ENCODE measurements around the gene CHD5. TPM values are rescaled to one million over a fixed set of nuclear protein-coding genes. Genes with fewer than 3 reads are reported as not detected.

The CHD5 gene
- polyA plus RNA-seq, 1 donor from 2014 or later, result 22.0 TPM

DNA sequence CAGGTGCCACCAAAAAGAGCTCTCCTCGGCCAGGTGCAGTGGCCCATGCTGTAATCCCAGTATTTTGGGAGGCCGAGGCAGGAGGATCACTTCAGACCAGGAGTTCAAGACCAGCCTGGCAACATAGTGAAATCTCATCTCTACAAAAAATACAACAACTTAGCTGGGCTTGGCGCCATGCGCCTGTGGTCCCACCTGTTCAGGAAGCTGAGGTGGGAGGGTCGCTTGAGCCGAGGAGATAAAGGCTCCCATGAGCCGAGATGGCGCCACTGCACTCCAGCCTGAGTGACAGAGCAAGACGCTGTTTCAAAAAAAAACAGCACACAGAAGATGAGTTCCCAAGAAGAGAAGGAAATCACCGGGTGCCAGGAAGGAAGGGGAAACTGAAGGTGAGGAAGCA lies 67.0 kb downstream of the CHD5 start:
- Histone ChIP-seq H3K9me2 (ENCODE audit: insufficient read depth, low read length) (no peaks in the 10 kb centered on the region), H2AFZ (ENCODE audit: low read depth, low read length) (no peak overlapping the region), H3K79me2 (replicated peaks; ENCODE audit: insufficient read depth, low read length) (no peaks in the 10 kb centered on the region), H3K9ac (ENCODE audit: low read length) (no peak overlapping the region), H3K27me3 (ENCODE audit: insufficient read depth, low read depth, low read length) (no peaks in the 10 kb centered on the region), H3F3A (ENCODE audit: insufficient read depth, low read length, poor library complexity, severe bottlenecking) (no peaks in the 10 kb centered on the region), H3K4me3 (ENCODE audit: low read length) (no peak overlapping the region), H4K20me1 (ENCODE audit: insufficient read depth) (no peaks in the 10 kb centered on the region), H3K4me2 (ENCODE audit: low read length) (no peak overlapping the region), H3K36me3 (ENCODE audit: insufficient read depth, low read length) (no peaks in the 10 kb centered on the region), H3K27ac (ENCODE audit: low read length) (no peak overlapping the region), H3K9me3 (ENCODE audit: low read length) (no peaks in the 10 kb centered on the region)
- TF ChIP-seq, protein P1, sequence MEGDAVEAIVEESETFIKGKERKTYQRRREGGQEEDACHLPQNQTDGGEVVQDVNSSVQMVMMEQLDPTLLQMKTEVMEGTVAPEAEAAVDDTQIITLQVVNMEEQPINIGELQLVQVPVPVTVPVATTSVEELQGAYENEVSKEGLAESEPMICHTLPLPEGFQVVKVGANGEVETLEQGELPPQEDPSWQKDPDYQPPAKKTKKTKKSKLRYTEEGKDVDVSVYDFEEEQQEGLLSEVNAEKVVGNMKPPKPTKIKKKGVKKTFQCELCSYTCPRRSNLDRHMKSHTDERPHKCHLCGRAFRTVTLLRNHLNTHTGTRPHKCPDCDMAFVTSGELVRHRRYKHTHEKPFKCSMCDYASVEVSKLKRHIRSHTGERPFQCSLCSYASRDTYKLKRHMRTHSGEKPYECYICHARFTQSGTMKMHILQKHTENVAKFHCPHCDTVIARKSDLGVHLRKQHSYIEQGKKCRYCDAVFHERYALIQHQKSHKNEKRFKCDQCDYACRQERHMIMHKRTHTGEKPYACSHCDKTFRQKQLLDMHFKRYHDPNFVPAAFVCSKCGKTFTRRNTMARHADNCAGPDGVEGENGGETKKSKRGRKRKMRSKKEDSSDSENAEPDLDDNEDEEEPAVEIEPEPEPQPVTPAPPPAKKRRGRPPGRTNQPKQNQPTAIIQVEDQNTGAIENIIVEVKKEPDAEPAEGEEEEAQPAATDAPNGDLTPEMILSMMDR (IDR thresholded peaks at IDR 0.05; ENCODE audit: poor library complexity, severe bottlenecking), result no peak
- TF ChIP-seq MXI1 (conservative IDR thresholded peaks at IDR 0.05; ENCODE audit: poor library complexity, severe bottlenecking) (no peak), TAF1 (IDR thresholded peaks at IDR 0.05; ENCODE audit: low read depth) (no peak), EZH2 (IDR thresholded peaks at IDR 0.05; ENCODE audit: borderline replicate concordance, insufficient read depth, low read length, poor library complexity, severe bottlenecking) (no peak), RAD21 (conservative IDR thresholded peaks at IDR 0.05) (no peak), POLR2AphosphoS5 (IDR thresholded peaks at IDR 0.05) (no peak), SMC3 (conservative IDR thresholded peaks at IDR 0.05; ENCODE audit: poor library complexity) (no peak), REST (IDR thresholded peaks at IDR 0.05; ENCODE audit: borderline replicate concordance) (no peak), EP300 (conservative IDR thresholded peaks at IDR 0.05; ENCODE audit: poor library complexity, severe bottlenecking) (no peak)

DNA sequence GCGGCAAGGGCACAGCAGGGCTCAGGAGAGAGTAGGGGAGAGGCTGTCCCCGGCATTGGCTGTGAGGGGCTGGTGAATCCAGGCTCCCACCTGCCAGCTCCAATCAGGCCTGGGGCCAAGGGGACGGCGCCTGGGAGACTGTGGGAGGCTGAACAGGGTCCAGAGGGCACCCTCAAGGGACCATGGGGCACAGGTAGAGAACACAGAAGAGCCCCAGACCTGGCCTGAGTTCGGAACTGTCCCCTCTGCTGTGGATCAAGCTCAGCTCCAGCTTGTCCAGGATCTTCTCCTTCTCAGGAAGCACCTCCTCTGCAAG lies 67.5 kb downstream of the CHD5 start:
- Histone ChIP-seq H3K27me3 (ENCODE audit: insufficient read depth, low read depth, low read length) (no peaks in the 10 kb centered on the region), H3F3A (ENCODE audit: insufficient read depth, low read length, poor library complexity, severe bottlenecking) (no peaks in the 10 kb centered on the region), H2AFZ (ENCODE audit: low read depth, low read length) (no peak overlapping the region), H3K9ac (ENCODE audit: low read length) (no peak overlapping the region), H4K20me1 (ENCODE audit: insufficient read depth) (no peaks in the 10 kb centered on the region), H3K4me2 (ENCODE audit: low read length) (no peak overlapping the region), H3K4me3 (ENCODE audit: low read length) (no peak overlapping the region), H3K9me2 (ENCODE audit: insufficient read depth, low read length) (no peaks in the 10 kb centered on the region), H3K36me3 (ENCODE audit: insufficient read depth, low read length) (no peaks in the 10 kb centered on the region), H3K27ac (ENCODE audit: low read length) (no peak overlapping the region), H3K79me2 (replicated peaks; ENCODE audit: insufficient read depth, low read length) (no peaks in the 10 kb centered on the region), H3K9me3 (ENCODE audit: low read length) (no peaks in the 10 kb centered on the region)
- TF ChIP-seq, protein P1 (IDR thresholded peaks at IDR 0.05; ENCODE audit: poor library complexity, severe bottlenecking), result no peak

All from neural cell (in vitro differentiated cells).